Measurements from ENCODE around the gene NDUFAF7.
A peak's percentile ranks its signal among the peaks of the same experiment; 100 is the strongest.
"Not testable (repeated sequence)": the region's sequence is repeated elsewhere in the genome, so short reads cannot be mapped to it uniquely, and the experiment has no call there.

NDUFAF7 gene

GRCh38 chr2:37281916-37282315 is 50.5 kb downstream of the NDUFAF7 start:
- H3K4me3 ChIP-seq (ENCODE audit: low read depth, low read length): no peak overlapping the region
- TF ChIP-seq, protein P1, sequence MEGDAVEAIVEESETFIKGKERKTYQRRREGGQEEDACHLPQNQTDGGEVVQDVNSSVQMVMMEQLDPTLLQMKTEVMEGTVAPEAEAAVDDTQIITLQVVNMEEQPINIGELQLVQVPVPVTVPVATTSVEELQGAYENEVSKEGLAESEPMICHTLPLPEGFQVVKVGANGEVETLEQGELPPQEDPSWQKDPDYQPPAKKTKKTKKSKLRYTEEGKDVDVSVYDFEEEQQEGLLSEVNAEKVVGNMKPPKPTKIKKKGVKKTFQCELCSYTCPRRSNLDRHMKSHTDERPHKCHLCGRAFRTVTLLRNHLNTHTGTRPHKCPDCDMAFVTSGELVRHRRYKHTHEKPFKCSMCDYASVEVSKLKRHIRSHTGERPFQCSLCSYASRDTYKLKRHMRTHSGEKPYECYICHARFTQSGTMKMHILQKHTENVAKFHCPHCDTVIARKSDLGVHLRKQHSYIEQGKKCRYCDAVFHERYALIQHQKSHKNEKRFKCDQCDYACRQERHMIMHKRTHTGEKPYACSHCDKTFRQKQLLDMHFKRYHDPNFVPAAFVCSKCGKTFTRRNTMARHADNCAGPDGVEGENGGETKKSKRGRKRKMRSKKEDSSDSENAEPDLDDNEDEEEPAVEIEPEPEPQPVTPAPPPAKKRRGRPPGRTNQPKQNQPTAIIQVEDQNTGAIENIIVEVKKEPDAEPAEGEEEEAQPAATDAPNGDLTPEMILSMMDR (IDR thresholded peaks at IDR 0.05; ENCODE audit: low read depth, low read length): no peak
- peaks cover 85% of the 10 kb centered on the region for H3K36me3 ChIP-seq
- no peak for DNase-seq
- H3K27me3 ChIP-seq (ENCODE audit: insufficient read depth, low read depth, severe bottlenecking): no peaks in the 10 kb centered on the region
- no peaks in the 10 kb centered on the region for H3K9me3 ChIP-seq (ENCODE audit: severe bottlenecking)
- H3K27ac ChIP-seq: no peak overlapping the region

DNA sequence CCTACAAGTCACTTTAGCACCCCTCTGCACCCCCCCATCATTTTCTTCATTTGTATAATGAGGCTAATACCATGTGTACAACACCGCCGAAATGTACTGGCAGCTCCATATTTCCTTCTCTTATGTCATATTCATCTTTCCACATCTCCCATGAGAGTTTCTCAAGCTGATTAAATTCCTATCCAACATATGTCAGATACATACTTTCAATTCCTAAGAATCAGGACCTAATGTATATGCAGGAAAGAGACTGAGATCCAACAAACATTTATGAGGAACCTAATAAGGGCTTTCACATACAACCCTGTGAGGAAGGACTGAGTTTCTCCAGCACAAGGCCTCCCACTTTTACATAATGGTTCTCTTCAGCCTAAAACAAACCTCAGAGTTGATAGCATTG is 51.3 kb downstream of the NDUFAF7 start:
- TF ChIP-seq, protein P1 (IDR thresholded peaks at IDR 0.05; ENCODE audit: low read depth, low read length): no peak
- H3K4me3 ChIP-seq (ENCODE audit: low read depth, low read length): no peak overlapping the region
- DNase-seq: no peak
- H3K27me3 ChIP-seq (ENCODE audit: insufficient read depth, low read depth, severe bottlenecking): no peaks in the 10 kb centered on the region
- H3K36me3 ChIP-seq: peaks cover 82% of the 10 kb centered on the region
- no peaks in the 10 kb centered on the region for H3K9me3 ChIP-seq (ENCODE audit: severe bottlenecking)
- H3K27ac ChIP-seq: no peak overlapping the region

- no peaks in the 10 kb centered on the region for H3K9me3 ChIP-seq (ENCODE audit: severe bottlenecking)
- H3K36me3 ChIP-seq: peaks cover 85% of the 10 kb centered on the region
- H3K4me3 ChIP-seq (ENCODE audit: low read depth, low read length): no peak overlapping the region
- H3K27me3 ChIP-seq (ENCODE audit: insufficient read depth, low read depth, severe bottlenecking): no peaks in the 10 kb centered on the region
- H3K27ac ChIP-seq: no peak overlapping the region
- TF ChIP-seq, protein P1 (IDR thresholded peaks at IDR 0.05; ENCODE audit: low read depth, low read length): no peak
- DNase-seq: no peak
Measured at GRCh38 chr2:37283207-37283606, 51.7 kb downstream of the NDUFAF7 start.

- H3K36me3 ChIP-seq: peaks cover 89% of the 10 kb centered on the region
Measured at GRCh38 chr2:37284381-37284780, 52.9 kb downstream of the NDUFAF7 start.

GRCh38 chr2:37287966-37288365 is 56.5 kb downstream of the NDUFAF7 start:
- H3K36me3 ChIP-seq: peaks cover 88% of the 10 kb centered on the region

More at GRCh38 chr2:37284381-37284780, 52.9 kb downstream of the NDUFAF7 start:
- TF ChIP-seq, protein P1 (IDR thresholded peaks at IDR 0.05; ENCODE audit: low read depth, low read length): no peak
- Histone ChIP-seq H3K4me3 (ENCODE audit: low read depth, low read length) (no peak overlapping the region), H3K27me3 (ENCODE audit: insufficient read depth, low read depth, severe bottlenecking) (no peaks in the 10 kb centered on the region), H3K9me3 (ENCODE audit: severe bottlenecking) (no peaks in the 10 kb centered on the region), H3K27ac (no peak overlapping the region)
- no peak for DNase-seq

DNA sequence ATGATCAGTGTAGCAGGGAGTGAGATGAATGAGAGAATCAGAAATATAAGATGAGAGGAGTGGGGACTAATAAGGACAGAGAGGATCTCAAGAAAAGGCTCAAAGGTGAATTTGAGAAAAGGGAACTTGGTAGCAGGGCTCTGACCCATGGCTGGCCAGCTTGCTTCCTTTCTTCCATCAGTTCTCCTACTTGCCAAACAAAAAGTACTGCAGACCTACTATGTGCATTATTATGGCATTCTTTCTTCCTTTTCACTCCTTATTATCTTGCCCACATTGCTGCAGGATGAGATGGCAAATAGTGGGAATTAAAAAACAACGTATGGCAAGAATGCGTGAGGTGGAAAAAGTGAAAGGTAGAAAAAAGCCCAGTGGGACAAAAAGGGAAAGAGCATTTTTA is 60.2 kb downstream of the NDUFAF7 start:
- H3K27me3 ChIP-seq (ENCODE audit: insufficient read depth, low read depth, severe bottlenecking): no peaks in the 10 kb centered on the region
- no peak overlapping the region for H3K4me3 ChIP-seq (ENCODE audit: low read depth, low read length)
- no peaks in the 10 kb centered on the region for H3K9me3 ChIP-seq (ENCODE audit: severe bottlenecking)
- no peak overlapping the region for H3K27ac ChIP-seq
- no peak for DNase-seq
- TF ChIP-seq, protein P1 (IDR thresholded peaks at IDR 0.05; ENCODE audit: low read depth, low read length): no peak
- H3K36me3 ChIP-seq: peaks cover 73% of the 10 kb centered on the region

More at GRCh38 chr2:37287966-37288365, 56.5 kb downstream of the NDUFAF7 start:
- Histone ChIP-seq H3K9me3 (ENCODE audit: severe bottlenecking) (no peaks in the 10 kb centered on the region), H3K27ac (no peak overlapping the region), H3K4me3 (ENCODE audit: low read depth, low read length) (no peak overlapping the region), H3K27me3 (ENCODE audit: insufficient read depth, low read depth, severe bottlenecking) (no peaks in the 10 kb centered on the region)
- DNase-seq: no peak
- TF ChIP-seq, protein P1 (IDR thresholded peaks at IDR 0.05; ENCODE audit: low read depth, low read length): peak; percentile 24

GRCh38 chr2:37294858-37295257 is 63.4 kb downstream of the NDUFAF7 start:
- DNase-seq; H3K27me3 ChIP-seq (ENCODE audit: insufficient read depth, low read depth, severe bottlenecking); H3K27ac ChIP-seq; H3K9me3 ChIP-seq (ENCODE audit: severe bottlenecking); H3K4me3 ChIP-seq (ENCODE audit: low read depth, low read length): not testable (repeated sequence)
- H3K36me3 ChIP-seq: peaks cover 57% of the 10 kb centered on the region

Measured in WERI-Rb-1 (cell line).